GM19099 (cell line): ENCODE data around the gene ACYP2.

Source experiments
- POLR2A ChIP-seq: IDR thresholded peaks from 3 replicates; pipeline ENCODE4 v1.6.1; 2011; ENCODE audit warnings: low read depth; ENCODE audit not compliant: insufficient read length; ENCODE audit errors: extremely low read depth

The ACYP2 gene

DNA sequence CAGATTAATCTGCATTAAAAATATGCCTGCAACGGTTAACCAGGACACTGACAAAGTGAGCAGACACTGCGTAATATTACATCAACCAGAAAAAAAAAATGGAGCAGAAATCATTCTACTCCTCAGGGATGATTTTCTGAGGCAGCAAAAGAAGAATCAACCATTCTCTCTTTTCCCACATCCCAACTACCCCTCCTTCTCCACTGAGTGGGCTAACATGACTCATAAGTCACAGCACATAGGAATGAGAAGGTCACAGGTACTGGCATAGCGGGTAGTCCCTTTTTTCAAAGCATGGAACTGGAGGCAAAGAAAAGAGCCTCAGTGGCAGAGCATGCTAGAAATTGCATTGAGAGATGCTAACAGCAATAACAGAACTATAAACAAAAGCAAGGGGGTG lies 194.9 kb downstream of the ACYP2 start:
- no peak for TF ChIP-seq POLR2A

DNA sequence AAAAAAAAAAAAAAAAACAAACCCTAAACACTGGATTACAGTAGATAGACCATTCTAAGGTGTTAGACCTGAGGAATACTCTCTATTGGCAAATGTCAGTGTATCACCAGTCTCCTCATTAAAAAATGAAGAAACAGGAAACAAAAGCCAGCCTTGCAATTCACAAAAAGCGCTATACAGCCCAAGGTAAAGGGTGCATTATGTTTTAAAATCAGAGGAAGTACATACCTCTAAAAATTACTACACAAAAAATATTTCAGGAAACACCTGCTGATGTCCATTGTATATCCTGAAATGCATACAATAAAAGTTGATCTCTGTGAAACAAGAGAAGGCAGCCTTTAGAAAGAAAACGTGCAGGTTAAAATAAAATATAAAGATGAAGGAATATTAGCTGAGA lies 195.5 kb downstream of the ACYP2 start:
- TF ChIP-seq POLR2A, result no peak

DNA sequence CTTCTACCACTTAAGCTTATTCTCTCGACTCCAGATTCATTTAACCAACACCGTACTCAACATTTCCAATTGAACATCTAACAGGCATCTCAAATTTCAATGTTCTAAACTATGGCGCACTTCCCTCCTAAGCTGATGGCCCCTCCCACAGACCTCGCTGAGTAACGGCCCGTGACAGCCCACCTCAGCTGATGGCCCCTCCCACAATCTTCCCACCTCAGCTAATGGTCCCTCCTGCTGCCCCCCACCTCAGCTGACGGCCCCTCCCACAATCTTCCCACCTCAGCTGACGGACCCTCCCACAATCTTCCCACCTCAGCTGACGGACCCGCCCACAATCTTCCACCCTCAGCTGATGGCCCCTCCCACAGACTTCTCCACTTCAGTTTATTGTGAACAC lies 197.7 kb downstream of the ACYP2 start:
- TF ChIP-seq POLR2A, result no peak

DNA sequence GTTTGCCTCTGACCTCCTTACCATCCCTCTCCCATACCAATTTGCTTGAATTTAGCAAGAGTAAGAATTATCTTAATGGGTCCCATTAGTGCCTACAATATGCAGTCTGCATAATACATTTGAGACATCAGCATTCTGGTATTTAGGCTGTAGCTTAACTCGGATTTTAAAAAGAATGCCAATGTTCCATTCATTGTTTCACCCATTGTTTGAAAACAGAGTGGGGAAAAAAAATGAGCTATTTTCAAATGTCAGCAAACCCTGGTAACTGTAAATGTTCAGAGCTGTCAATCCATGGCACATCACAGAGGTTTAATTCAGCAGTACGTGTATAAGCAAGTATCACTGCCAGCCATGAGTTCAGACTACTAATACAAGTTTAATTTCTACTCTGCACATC lies 202.6 kb downstream of the ACYP2 start:
- TF ChIP-seq POLR2A, result no peak

DNA sequence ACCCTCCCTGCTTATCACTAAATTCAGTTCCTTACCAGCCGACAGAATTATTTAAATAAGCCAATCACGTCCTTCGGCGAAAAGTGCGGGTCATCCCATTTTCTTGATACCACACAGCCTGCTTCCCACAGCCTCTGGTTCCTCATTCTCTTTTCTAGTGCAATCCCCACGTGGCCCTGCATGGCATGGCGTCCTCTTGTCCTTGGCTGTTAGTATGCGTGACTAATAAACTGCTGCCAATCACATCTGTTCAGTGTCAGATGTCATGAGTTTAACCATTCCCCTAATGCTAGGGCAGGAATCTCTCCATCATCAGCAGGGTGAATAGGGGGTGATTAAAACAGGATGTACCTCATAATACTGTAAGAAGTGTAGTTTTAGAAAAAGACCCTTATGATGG lies 203.4 kb downstream of the ACYP2 start:
- TF ChIP-seq POLR2A, result no peak

DNA sequence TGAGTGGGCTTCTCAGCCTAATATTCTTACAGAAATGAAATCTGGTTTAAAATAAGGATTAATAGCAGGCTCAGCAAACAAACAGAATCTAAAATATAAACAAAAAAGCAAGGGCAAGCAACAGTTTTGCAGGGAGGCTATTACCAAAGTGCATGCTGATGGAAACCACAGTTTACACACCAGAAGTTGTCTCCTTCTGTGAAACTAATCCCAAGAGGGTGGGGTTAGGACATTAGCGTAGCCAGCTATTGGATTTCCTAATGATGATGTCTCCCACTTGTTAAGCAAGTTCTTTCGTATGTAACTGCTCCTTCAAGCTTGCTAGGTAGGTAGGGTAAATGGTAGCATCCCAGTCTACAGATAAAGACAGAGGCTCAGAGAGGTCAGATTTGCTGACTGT lies 205.6 kb downstream of the ACYP2 start:
- no peak for TF ChIP-seq POLR2A

DNA sequence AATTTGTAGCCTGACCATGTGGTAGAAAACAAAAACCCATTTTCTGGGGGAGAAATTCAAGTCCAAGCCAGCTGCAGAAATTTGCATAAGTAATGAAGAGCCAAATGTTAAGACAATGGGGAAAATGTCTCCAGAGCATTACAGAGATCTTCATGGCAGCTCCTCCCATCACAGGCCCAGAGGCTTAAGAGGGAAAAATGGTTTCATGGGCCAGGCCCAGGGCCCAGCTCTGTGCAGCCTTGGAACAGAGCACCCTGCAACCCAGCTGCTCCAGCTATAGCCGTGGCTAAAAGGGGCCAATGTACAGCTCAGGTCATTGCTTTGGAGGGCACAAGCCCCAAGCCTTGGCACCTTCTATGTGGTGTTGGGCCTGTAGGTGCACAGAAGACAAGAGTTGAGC lies 209.7 kb downstream of the ACYP2 start:
- no peak for TF ChIP-seq POLR2A

DNA sequence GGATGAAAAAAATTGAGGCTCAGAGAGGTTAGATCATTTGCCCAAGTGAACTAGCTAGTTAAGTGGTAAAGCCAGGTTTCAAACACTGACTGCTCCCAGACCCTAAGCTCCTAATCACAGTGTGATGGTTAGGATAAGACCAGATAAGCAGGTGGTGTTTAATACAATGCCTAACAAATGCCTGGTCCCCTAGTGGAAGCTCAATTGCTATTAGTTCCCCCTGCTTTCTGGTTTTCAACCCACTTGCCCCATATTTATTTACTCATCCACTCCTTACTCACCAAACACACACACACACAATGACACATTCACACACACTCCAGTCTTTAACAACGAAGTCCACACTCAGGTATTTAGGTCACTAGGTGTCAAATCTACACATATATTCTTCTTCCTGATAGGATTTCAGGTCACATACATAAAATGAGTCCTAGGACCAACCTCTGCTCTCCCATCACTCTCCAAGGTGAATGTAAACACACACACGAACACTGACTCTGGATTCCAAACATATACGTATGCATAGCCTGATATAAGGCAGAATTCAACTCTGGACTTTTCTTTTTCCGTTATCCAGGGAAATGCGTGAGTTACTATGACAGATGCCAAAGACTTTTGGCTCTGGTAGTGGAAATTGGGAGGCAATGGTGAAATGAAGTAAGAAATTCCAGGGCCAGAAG lies 214.2 kb downstream of the ACYP2 start:
- no peak for TF ChIP-seq POLR2A

DNA sequence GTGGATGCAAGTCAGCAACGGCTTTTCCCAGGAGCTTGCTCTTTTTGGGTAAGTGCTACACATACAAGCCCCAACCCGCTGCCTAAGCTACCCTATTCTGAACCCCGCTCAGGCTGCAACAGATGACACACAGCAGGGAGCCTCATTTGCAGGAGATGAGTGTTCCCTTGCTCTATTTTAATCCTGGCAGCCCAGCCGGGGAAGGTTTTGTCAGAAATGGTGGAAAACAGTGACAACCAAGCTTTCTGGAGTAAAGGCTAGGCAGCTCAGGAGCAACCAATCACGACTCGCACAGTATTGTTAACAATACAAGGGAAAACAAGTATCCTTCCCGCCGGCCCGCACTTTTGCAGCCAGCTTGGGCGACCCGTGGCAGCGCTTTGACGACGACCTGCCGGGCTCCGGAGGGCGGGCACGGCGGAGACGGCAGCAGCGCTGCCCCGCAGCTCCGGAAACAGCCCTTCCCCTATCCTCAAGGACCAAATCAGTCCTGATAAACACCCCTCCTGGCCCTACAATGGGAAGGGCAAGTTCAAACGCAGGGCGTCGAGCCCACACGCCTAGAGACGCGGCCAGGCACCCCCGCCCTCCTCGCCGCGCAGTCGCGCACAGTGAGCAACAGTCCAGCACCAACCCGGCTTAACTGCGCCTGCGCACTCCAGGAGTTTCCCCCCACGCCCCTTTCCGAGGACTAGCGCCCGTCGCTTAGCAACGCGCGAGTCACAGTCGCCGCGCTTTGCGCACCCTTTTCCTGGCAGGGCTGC lies 214.9 kb downstream of the ACYP2 start:
- TF ChIP-seq POLR2A, result no peak

DNA sequence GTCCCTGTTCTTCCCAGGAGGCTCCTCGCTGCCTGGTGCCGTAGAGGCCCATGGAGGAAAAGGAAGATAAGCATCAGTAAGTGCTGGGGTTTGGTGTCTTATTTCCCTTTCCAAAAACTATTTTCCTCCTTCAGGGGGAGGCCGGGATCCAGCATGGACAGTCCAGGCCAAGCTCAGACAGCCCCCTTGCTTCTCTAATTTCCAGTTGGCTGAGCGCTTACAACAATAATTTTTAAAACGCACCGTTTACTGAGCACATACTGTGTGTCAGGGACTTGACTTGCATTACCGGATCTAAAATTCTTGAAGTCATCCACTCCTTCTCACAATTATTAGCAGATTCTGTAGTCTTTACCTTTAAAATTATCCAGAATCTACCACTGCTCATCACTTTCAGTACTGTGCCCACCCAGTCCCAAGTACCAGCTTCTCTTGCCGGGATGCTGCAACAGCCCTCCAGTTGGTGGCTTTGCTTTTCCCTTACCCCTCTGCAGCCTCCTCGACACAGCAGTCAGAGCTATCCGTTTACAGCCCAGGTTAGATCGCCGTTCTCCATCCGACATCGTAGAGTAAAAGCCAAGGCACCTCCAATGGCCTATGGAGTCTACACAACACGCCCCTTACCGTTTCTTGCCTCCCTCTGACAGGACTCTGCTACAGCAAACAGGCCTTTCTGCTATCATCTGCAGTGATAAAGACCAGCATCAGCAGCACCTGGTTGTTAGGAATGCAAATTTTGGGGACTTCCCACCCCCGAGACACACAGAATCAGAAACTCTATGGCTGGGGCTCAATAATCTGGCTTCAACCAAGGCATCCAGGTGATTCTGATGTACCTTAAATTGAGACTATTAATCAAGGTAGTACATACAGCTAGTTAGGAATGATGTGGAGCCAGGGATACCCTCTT lies 215.8 kb downstream of the ACYP2 start:
- no peak for TF ChIP-seq POLR2A

DNA sequence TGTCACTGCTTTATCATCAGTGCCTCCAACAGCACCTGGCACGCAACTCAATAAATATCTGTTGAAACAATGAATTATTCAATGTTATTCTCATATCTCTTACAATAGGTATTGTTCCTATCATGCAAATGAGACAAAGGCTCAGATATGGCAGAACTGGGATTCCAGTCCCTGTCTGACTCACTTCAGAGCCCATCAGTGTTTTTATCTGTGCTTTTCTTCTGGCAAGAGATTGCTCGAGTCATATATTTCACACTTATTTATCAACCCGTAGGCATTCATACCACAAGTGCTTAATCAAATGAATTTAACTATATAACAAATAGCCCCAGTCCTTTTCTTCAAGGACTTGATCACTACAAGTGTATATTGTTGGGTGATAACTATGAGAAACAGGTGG lies 217.0 kb downstream of the ACYP2 start:
- TF ChIP-seq POLR2A, result no peak

DNA sequence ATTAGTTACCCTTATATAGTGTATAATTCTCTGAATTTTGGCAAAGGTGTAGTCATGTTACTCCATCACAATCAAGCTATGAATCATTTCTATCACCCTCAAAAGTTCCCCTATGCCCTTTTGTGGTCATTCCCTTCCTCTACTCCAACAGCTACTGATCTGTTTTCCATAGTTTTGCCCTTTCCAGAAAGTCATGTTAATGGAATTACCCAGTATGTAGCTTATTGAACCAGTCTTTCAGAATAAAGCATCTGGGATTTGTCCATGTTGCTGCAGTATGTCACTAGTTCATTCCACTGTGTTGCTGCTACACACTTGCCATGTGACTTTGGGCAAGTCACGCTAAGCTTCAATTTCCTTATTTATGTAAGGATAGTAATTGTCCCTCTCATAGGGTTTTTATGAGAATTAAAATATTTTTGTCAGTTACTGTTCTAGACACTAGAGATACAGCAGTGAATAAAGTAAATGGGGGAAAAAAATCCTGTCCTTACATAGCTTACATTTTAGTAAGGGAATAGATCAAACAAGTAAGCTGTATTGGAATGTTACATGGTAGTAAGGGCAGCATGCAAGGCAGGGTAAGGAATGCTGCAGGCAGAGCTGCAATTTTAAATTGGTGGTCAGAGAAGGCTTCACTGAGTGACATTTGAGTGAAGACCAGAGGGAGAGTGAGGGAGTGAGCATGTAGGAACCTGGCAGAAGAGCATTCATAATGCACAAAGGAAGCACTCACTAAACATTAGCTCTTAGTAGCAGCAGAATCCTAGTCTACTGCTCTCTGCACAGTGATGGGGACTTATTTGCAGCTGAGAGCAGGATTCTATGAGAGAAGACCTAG lies 220.9 kb downstream of the ACYP2 start:
- TF ChIP-seq POLR2A, result no peak

DNA sequence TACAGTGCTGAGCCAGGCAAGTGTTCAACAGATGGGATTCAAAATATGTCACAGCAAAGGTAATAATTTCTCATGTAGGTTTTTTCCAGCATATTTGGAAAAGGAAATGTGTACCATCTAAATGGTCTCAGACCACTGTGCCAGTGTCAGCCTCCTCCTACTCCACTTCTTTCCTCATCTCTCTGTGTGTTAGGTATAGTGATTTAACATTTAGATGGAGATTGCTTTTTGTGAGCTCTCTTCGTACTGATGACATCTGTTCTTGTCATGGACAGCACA lies 221.5 kb downstream of the ACYP2 start:
- TF ChIP-seq POLR2A, result no peak

DNA sequence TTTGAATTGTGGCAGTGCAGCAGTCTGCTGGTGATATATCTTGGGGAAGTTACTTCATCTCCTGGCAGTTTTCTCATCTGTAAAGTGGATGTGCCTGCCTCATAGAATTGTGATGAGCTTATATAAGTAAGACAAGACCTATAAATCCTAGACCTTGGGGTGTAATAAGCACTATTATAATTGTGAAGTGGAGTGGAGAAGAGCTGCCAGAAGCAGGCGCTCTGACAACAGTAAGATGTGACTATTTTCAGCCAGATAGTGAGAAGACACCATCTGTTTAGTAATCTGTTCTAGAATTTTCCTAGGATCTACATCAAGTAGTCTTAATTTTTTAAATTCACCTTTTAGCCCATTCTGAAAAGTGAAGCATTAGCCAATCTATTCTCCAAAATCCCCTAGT lies 226.2 kb downstream of the ACYP2 start:
- no peak for TF ChIP-seq POLR2A

DNA sequence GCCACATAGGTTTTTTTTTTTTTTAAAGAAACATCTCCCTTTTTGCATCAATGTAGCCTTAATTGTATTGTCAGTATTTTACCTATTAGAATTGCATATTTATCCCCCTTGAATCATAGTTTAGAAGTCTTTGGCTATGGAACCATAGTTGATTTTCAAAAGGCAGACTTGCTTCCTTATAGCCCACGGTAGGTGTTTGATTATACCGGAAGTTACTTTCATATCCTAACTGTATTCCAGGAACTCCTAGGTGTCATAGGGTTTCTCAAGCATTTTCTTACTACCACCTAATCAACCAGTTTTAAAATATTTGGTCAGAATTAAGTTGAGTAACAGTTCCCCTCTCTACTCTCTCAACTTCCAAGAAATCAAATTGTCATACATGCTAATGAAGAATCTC lies 227.2 kb downstream of the ACYP2 start:
- no peak for TF ChIP-seq POLR2A
